ENCODE measurements around the gene TAX1BP1.

Gene TAX1BP1

GRCh38 chr7:27708485-27708884, 31.5 kb upstream of the TAX1BP1 start:
- Histone ChIP-seq H3K36me3 (ENCODE audit: control insufficient read depth, insufficient read depth, low read length) (no peaks in the 10 kb centered on the region), H3K4me1 (no peaks in the 10 kb centered on the region), H3K79me2 (no peaks in the 10 kb centered on the region)

GRCh38 chr7:27709137-27710075, 30.6 kb upstream of the TAX1BP1 start:
- Histone ChIP-seq H3K9ac (no peak overlapping the region), H2AFZ (no peak overlapping the region), H3K27me3 (ENCODE audit: control insufficient read depth, insufficient read depth, low read length) (no peaks in the 10 kb centered on the region), H3K27ac (no peak overlapping the region), H3K79me2 (no peaks in the 10 kb centered on the region), H3K4me3 (ENCODE audit: low read depth, low read length) (no peak overlapping the region), H3K4me2 (ENCODE audit: low read length) (no peak overlapping the region), H3K4me1 (no peaks in the 10 kb centered on the region), H3K36me3 (ENCODE audit: control insufficient read depth, insufficient read depth, low read length) (no peaks in the 10 kb centered on the region), H3K9me3 (ENCODE audit: control insufficient read depth, low read length) (no peaks in the 10 kb centered on the region)
- no peak for TF ChIP-seq CTCF (IDR thresholded peaks at IDR 0.05)

More at GRCh38 chr7:27708485-27708884, 31.5 kb upstream of the TAX1BP1 start:
- H2AFZ ChIP-seq = no peak overlapping the region
- no peak overlapping the region for H3K4me3 ChIP-seq (ENCODE audit: low read depth, low read length)
- H3K27me3 ChIP-seq (ENCODE audit: control insufficient read depth, insufficient read depth, low read length) = no peaks in the 10 kb centered on the region
- H3K9ac ChIP-seq = no peak overlapping the region
- H3K4me2 ChIP-seq (ENCODE audit: low read length) = no peak overlapping the region
- no peaks in the 10 kb centered on the region for H3K9me3 ChIP-seq (ENCODE audit: control insufficient read depth, low read length)
- H3K27ac ChIP-seq = no peak overlapping the region
- no peak for TF ChIP-seq CTCF (IDR thresholded peaks at IDR 0.05)

DNA sequence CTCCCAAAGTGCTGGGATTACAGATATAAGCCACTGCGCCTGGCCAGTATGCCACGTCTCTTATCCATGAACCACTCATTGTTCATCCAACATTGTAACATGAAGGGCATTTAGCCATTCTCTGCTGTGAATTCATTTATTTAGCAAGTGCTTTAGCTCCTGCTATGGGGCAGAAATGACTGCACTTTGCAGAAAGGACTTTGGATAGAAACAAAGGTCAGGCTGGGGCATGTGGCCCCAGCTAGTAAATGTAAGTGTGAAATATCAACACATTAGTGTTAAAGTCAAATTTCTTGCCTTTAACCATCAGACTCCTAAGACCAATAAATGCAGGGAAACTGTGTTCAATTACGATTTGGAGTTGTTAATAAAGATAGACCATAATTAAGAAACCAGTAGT, 27.7 kb upstream of the TAX1BP1 start:
- H3K4me2 ChIP-seq (ENCODE audit: low read length) = no peak overlapping the region
- no peaks in the 10 kb centered on the region for H3K4me1 ChIP-seq
- no peak overlapping the region for H3K27ac ChIP-seq
- no peaks in the 10 kb centered on the region for H3K27me3 ChIP-seq (ENCODE audit: control insufficient read depth, insufficient read depth, low read length)
- no peaks in the 10 kb centered on the region for H3K9me3 ChIP-seq (ENCODE audit: control insufficient read depth, low read length)
- no peak overlapping the region for H3K4me3 ChIP-seq (ENCODE audit: low read depth, low read length)
- no peaks in the 10 kb centered on the region for H3K36me3 ChIP-seq (ENCODE audit: control insufficient read depth, insufficient read depth, low read length)
- H3K79me2 ChIP-seq = no peaks in the 10 kb centered on the region
- no peak overlapping the region for H2AFZ ChIP-seq
- no peak overlapping the region for H3K9ac ChIP-seq
- TF ChIP-seq CTCF (IDR thresholded peaks at IDR 0.05) = no peak

GRCh38 chr7:27714831-27715444, 25.0 kb upstream of the TAX1BP1 start:
- H3K4me3 ChIP-seq (ENCODE audit: low read depth, low read length) = no peak overlapping the region
- H3K4me1 ChIP-seq = no peaks in the 10 kb centered on the region
- no peak overlapping the region for H3K4me2 ChIP-seq (ENCODE audit: low read length)
- no peaks in the 10 kb centered on the region for H3K79me2 ChIP-seq
- H3K27me3 ChIP-seq (ENCODE audit: control insufficient read depth, insufficient read depth, low read length) = no peaks in the 10 kb centered on the region
- H3K27ac ChIP-seq = no peak overlapping the region
- no peaks in the 10 kb centered on the region for H3K9me3 ChIP-seq (ENCODE audit: control insufficient read depth, low read length)
- TF ChIP-seq CTCF (IDR thresholded peaks at IDR 0.05) = no peak
- H3K36me3 ChIP-seq (ENCODE audit: control insufficient read depth, insufficient read depth, low read length) = no peaks in the 10 kb centered on the region
- no peak overlapping the region for H3K9ac ChIP-seq
- no peak overlapping the region for H2AFZ ChIP-seq

Data from parathyroid adenoma (tissue), 2 donors.